Thyroid gland (tissue), 4 donors: Measurements from ENCODE around the gene CNGA3.

Source experiments
- CTCF ChIP-seq, 6 experiments: fragments of 200-600 bp in 3 of 6; fragments of 450-650 bp in 3 of 6; sonication (generic) in 3 of 6; IDR thresholded peaks; one replicate each; pipeline ENCODE4 v1.5.1; 2016 to 2019; ENCODE audit warnings: antibody characterized with exemption in 6 of 6, mild to moderate bottlenecking in 2 of 6, inconsistent platforms in 1 of 6, moderate library complexity in 1 of 6
- POLR2A ChIP-seq, 2 donors: fragments of 450-650 bp; IDR thresholded peaks; one replicate each; pipeline ENCODE4 v1.6.1; 2017; ENCODE audit warnings: antibody characterized with exemption in 2 of 2, mild to moderate bottlenecking in 2 of 2, moderate library complexity in 1 of 2

GRCh38 chr2:98442488-98442887 lies 96.2 kb downstream of the CNGA3 start:
- TF ChIP-seq CTCF (IDR thresholded peaks at IDR 0.05) (no peak), POLR2A (IDR thresholded peaks at IDR 0.05) (no peak)
